Ishikawa (cell line): ENCODE measurements around the gene FCHO1.

ENCODE experiments used
- CREB1 ChIP-seq: IDR thresholded peaks from 2 replicates; pipeline ENCODE4 v1.6.1; 2012; ENCODE audit warnings: low read depth
- EGR1 ChIP-seq: IDR thresholded peaks from 2 replicates; pipeline ENCODE4 v1.6.1; 2012
- EP300 ChIP-seq: IDR thresholded peaks from 2 replicates; pipeline ENCODE4 v1.6.1; 2012; ENCODE audit warnings: borderline replicate concordance
- FOXM1 ChIP-seq: IDR thresholded peaks from 2 replicates; pipeline ENCODE4 v1.6.1; 2012; ENCODE audit warnings: low read depth, borderline replicate concordance
- RAD21 ChIP-seq: IDR thresholded peaks from 2 replicates; pipeline ENCODE4 v1.6.1; 2012; ENCODE audit warnings: low read depth
- TAF1 ChIP-seq: IDR thresholded peaks from 2 replicates; pipeline ENCODE4 v1.6.1; 2012; ENCODE audit warnings: low read depth, mild to moderate bottlenecking
- TCF12 ChIP-seq: IDR thresholded peaks from 2 replicates; pipeline ENCODE4 v1.6.1; 2012; ENCODE audit warnings: low read depth
- TEAD4 ChIP-seq: IDR thresholded peaks from 2 replicates; pipeline ENCODE4 v1.6.1; 2012
- YY1 ChIP-seq: IDR thresholded peaks from 2 replicates; pipeline ENCODE4 v1.6.1; 2012; ENCODE audit warnings: low read depth
- TF ChIP-seq, protein P1 (sequence below): IDR thresholded peaks from 2 replicates; pipeline ENCODE4 v1.6.1; 2012; ENCODE audit warnings: low read depth, mild to moderate bottlenecking

DNA sequence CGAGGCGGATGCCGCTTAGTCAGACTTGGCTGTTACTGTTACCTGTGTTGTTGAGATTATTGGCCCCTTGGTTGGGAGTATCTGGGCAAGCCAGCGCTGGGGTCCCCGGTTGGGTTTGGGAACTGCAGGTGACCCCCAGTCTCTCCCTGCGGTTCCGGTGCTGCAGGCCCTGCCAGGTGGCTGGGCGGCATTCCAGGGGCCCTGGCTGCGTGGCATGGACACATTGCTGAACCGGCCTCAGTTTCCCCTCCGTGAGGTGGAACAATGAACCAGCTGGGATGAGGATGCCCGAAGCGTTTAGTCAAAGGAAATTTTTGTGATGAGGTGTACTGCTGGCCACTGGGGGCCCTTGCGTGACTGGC is 44.2 kb downstream of the FCHO1 start:
- TF ChIP-seq RAD21 (no peak), TAF1 (no peak), CREB1 (no peak), EP300 (no peak), YY1 (no peak), EGR1 (no peak), TCF12 (no peak), TEAD4 (0 out of 2 replicates have a peak, but pooled peaks have one; percentile 17), FOXM1 (no peak)
- TF ChIP-seq, protein P1, sequence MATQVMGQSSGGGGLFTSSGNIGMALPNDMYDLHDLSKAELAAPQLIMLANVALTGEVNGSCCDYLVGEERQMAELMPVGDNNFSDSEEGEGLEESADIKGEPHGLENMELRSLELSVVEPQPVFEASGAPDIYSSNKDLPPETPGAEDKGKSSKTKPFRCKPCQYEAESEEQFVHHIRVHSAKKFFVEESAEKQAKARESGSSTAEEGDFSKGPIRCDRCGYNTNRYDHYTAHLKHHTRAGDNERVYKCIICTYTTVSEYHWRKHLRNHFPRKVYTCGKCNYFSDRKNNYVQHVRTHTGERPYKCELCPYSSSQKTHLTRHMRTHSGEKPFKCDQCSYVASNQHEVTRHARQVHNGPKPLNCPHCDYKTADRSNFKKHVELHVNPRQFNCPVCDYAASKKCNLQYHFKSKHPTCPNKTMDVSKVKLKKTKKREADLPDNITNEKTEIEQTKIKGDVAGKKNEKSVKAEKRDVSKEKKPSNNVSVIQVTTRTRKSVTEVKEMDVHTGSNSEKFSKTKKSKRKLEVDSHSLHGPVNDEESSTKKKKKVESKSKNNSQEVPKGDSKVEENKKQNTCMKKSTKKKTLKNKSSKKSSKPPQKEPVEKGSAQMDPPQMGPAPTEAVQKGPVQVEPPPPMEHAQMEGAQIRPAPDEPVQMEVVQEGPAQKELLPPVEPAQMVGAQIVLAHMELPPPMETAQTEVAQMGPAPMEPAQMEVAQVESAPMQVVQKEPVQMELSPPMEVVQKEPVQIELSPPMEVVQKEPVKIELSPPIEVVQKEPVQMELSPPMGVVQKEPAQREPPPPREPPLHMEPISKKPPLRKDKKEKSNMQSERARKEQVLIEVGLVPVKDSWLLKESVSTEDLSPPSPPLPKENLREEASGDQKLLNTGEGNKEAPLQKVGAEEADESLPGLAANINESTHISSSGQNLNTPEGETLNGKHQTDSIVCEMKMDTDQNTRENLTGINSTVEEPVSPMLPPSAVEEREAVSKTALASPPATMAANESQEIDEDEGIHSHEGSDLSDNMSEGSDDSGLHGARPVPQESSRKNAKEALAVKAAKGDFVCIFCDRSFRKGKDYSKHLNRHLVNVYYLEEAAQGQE: no peak
